ENCODE data around the gene ZNF860. TPM values are rescaled to one million over a fixed set of nuclear protein-coding genes. Genes with fewer than 3 reads are reported as not detected.

The ZNF860 gene
- total and polyA plus RNA-seq, 4 donors = 0.25 to 1.8 (median 0.48) TPM

DNA sequence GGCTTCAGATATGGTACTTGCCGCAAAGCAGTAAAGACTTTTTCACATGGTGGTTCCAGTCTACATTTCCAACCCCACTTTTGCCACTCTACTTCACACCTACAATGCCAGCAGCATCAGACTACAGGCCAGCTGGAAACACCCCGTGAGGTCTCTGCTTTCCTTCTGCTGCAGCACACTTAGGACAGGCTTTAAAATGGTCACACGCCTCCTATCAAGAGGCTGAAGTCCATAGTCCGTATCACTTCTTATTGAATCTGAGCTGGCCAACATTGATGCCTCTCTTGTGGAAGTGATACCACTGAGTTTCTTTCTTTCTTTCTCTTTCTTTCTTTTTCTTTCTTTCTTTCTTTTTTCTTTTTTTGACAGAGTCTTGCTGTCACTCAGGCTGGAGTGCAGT lies 59.8 kb downstream of the ZNF860 start:
- Histone ChIP-seq H3K9me3 (ENCODE audit: control insufficient read depth, low read length) (no peaks in the 10 kb centered on the region), H3K36me3 (ENCODE audit: control insufficient read depth in 1 of 2, insufficient read depth in 2 of 2, low read length in 1 of 2) (no peaks in the 10 kb centered on the region), H3K4me1 (ENCODE audit: control insufficient read depth in 1 of 2, insufficient read depth in 2 of 2, low read length in 2 of 2) (no peaks in the 10 kb centered on the region), H3K27ac (ENCODE audit: low read depth in 1 of 2, low read length in 2 of 2) (no peak overlapping the region), H3K4me3 (ENCODE audit: low read length in 2 of 2) (no peak overlapping the region), H3K27me3 (ENCODE audit: control insufficient read depth in 1 of 2, insufficient read depth in 2 of 2, low read length in 1 of 2) (no peaks in the 10 kb centered on the region)
- intact Hi-C loops (cut with DNase I) = loop anchor here in 1 of 2 donors (10.0 kb wide), 1 partner anchor 63 kb away; the partner anchor contains the start of gene GPD1L
- WGBS, 2 donors = 24 to 40% methylated on average over 4 of the region's 4 CpGs
- ATAC-seq (ENCODE audit: low FRiP score) = no peak
- DNase-seq = no peak

Other genes starting within 250 kb of the ZNF860 start
- gene OSBPL10, start 488 bp upstream of the ZNF860 start, total RNA-seq = 10 to 100 TPM; 27.9 to 47.9 TPM
- gene OSBPL10, start 488 bp upstream of the ZNF860 start, polyA plus RNA-seq = 1 to 10 TPM; 3.1 to 6.9 TPM
- 10 to 100 TPM; 33.4 to 48.4 TPM for gene GPD1L, start 124.9 kb downstream of the ZNF860 start, total RNA-seq
- 10 to 100 TPM; 21.7 to 25.5 TPM for gene GPD1L, start 124.9 kb downstream of the ZNF860 start, polyA plus RNA-seq